ENCODE data around the gene GALNT2. TPM values are rescaled to one million over a fixed set of nuclear protein-coding genes. Genes with fewer than 3 reads are reported as not detected.

GALNT2 gene
- total and polyA plus RNA-seq, 12 donors: 22.3 to 220 (median 85.7) TPM

GRCh38 chr1:230307213-230307612 is 240.2 kb downstream of the GALNT2 start:
- peak in 1 of 7 donors; percentile 11 for DNase-seq
- intact Hi-C loops (cut with DNase I): loop anchor here in 1 of 2 donors (5.0 kb wide), 1 partner anchor 645 kb away; no protein-coding TSS in a partner anchor
- H3K4me3 ChIP-seq: no peak overlapping the region
- H3K36me3 ChIP-seq (replicated peaks in 1 of 2): no peaks in the 10 kb centered on the region
- TF ChIP-seq CTCF (IDR thresholded peaks at IDR 0.05): no peak
- no peak for TF ChIP-seq POLR2A (IDR thresholded peaks at IDR 0.05)
- no peaks in the 10 kb centered on the region for H3K27me3 ChIP-seq
- WGBS, 4 donors: 56 to 77% (median 63%) methylated on average over 4 of the region's 4 CpGs
- H3K4me1 ChIP-seq (replicated peaks in 1 of 2): peaks cover 0 to 4% of the 10 kb centered on the region in 2 donors
- H3K9me3 ChIP-seq (replicated peaks in 1 of 3): no peaks in the 10 kb centered on the region
- no peak overlapping the region for H3K27ac ChIP-seq

GRCh38 chr1:230308039-230308438 is 241.0 kb downstream of the GALNT2 start:
- no peaks in the 10 kb centered on the region for H3K36me3 ChIP-seq (replicated peaks in 1 of 2)
- H3K27me3 ChIP-seq: no peaks in the 10 kb centered on the region
- WGBS, 4 donors: 78 to 88% (median 81%) methylated on average over 8 of the region's 8 CpGs
- H3K27ac ChIP-seq: no peak overlapping the region
- H3K4me3 ChIP-seq: no peak overlapping the region
- peaks cover 0 to 4% of the 10 kb centered on the region in 2 donors for H3K4me1 ChIP-seq (replicated peaks in 1 of 2)
- intact Hi-C loops (cut with DNase I): loop anchor here in 1 of 2 donors (5.0 kb wide), 1 partner anchor 646 kb away; no protein-coding TSS in a partner anchor
- peak; percentile 64 to 92 (median 80) for DNase-seq
- H3K9me3 ChIP-seq (replicated peaks in 1 of 3): no peaks in the 10 kb centered on the region
- TF ChIP-seq POLR2A (IDR thresholded peaks at IDR 0.05) (no peak), CTCF (IDR thresholded peaks at IDR 0.05) (no peak)

GRCh38 chr1:230308821-230309220 is 241.8 kb downstream of the GALNT2 start:
- Histone ChIP-seq H3K9me3 (replicated peaks in 1 of 3) (no peaks in the 10 kb centered on the region), H3K4me3 (no peak overlapping the region), H3K4me1 (replicated peaks in 1 of 2) (no peaks in the 10 kb centered on the region), H3K27me3 (no peaks in the 10 kb centered on the region), H3K27ac (no peak overlapping the region), H3K36me3 (replicated peaks in 1 of 2) (no peaks in the 10 kb centered on the region)
- peak in 1 of 7 donors; percentile 13 for DNase-seq
- intact Hi-C loops (cut with DNase I): loop anchor here in 1 of 2 donors (5.0 kb wide), 1 partner anchor 647 kb away; no protein-coding TSS in a partner anchor
- 88 to 95% (median 93%) methylated on average over 5 to 17 of the region's 17 CpGs for WGBS, 4 donors
- no peak for TF ChIP-seq POLR2A (IDR thresholded peaks at IDR 0.05)
- no peak for TF ChIP-seq CTCF (IDR thresholded peaks at IDR 0.05)

GRCh38 chr1:230309646-230310177 is 242.7 kb downstream of the GALNT2 start:
- H3K4me1 ChIP-seq (replicated peaks in 1 of 2): no peaks in the 10 kb centered on the region
- WGBS, 4 donors: 91 to 94% (median 93%) methylated on average over 13 to 15 of the region's 15 CpGs

More at GRCh38 chr1:230309646-230310177, 242.7 kb downstream of the GALNT2 start:
- H3K9me3 ChIP-seq (replicated peaks in 1 of 3): no peaks in the 10 kb centered on the region
- H3K36me3 ChIP-seq (replicated peaks in 1 of 2): no peaks in the 10 kb centered on the region
- peak in 1 of 7 donors; percentile 10 for DNase-seq
- intact Hi-C loops (cut with DNase I): loop anchor here in 1 of 2 donors (5.0 kb wide), 1 partner anchor 647 kb away; no protein-coding TSS in a partner anchor
- H3K4me3 ChIP-seq: no peak overlapping the region
- TF ChIP-seq POLR2A (IDR thresholded peaks at IDR 0.05): no peak
- no peak for TF ChIP-seq CTCF (IDR thresholded peaks at IDR 0.05)
- H3K27me3 ChIP-seq: no peaks in the 10 kb centered on the region
- H3K27ac ChIP-seq: no peak overlapping the region

Data from adrenal gland (tissue), 12 donors.